Caco-2 (cell line): ENCODE results near the gene ANKDD1B. TPM values are rescaled to one million over a fixed set of nuclear protein-coding genes. Genes with fewer than 3 reads are reported as not detected.

Experiments
- BruUV-seq: library from RNA; stranded (reverse); fragments of 400-500 nt; replicated peaks from 2 replicates; lab custom pipeline; 2021; lab: Mats Ljungman, UMichigan
- CTCF ChIA-PET: fragments of 300-600 bp; sonication (Branson Sonifier 250); formaldehyde crosslinking; loops from one replicate; lab custom pipeline; 2022; ENCODE audit warnings: antibody characterized with exemption; lab: Charles Lee
- POLR2A ChIA-PET: fragments of 300-600 bp; sonication (Branson Sonifier 250); formaldehyde crosslinking; loops from one replicate; lab custom pipeline; 2022; ENCODE audit warnings: antibody characterized with exemption; lab: Charles Lee
- DNase-seq, 2 experiments: peaks; one replicate each; pipeline versions ENCODE4 v3.0.0 to v3.0.0-alpha.2; 2020 to 2022
- H3K27me3 ChIP-seq: replicated peaks from 2 replicates; pipeline ENCODE4 v1.6.0; 2011; ENCODE audit warnings: low read length; ENCODE audit not compliant: control insufficient read depth, insufficient read depth
- H3K36me3 ChIP-seq: 2 replicates; pipeline ENCODE4 v1.5.1; 2011; ENCODE audit warnings: low read length; ENCODE audit not compliant: control insufficient read depth, insufficient read depth
- H3K4me1 ChIP-seq: fragments of 250-450 bp; sonication (Bioruptor Pico); 2 replicates; pipeline ENCODE4 v1.5.1; 2020; ENCODE audit warnings: mild to moderate bottlenecking
- H3K4me3 ChIP-seq: 2 replicates; pipeline ENCODE4 v1.5.1; 2011; ENCODE audit warnings: low read depth, mild to moderate bottlenecking, control low read depth, low read length
- H3K9me3 ChIP-seq: fragments of 250-450 bp; sonication (Bioruptor Pico); 2 replicates; pipeline ENCODE4 v1.5.1; 2020; ENCODE audit warnings: mild to moderate bottlenecking, moderate library complexity
- H3K27ac Mint-ChIP-seq: one replicate; pipeline ENCODE4 v1.8.0; 2022; ENCODE audit warnings: mixed read lengths; ENCODE audit not compliant: unreplicated experiment
- H3K27me3 Mint-ChIP-seq: one replicate; pipeline ENCODE4 v1.8.0; 2022; ENCODE audit warnings: mixed read lengths; ENCODE audit not compliant: insufficient read depth, unreplicated experiment
- H3K36me3 Mint-ChIP-seq: one replicate; pipeline ENCODE4 v1.8.0; 2022; ENCODE audit warnings: mild to moderate bottlenecking, mixed read lengths; ENCODE audit not compliant: insufficient read depth, unreplicated experiment
- H3K4me1 Mint-ChIP-seq: one replicate; pipeline ENCODE4 v1.8.0; 2022; ENCODE audit warnings: low read depth, mixed read lengths; ENCODE audit not compliant: unreplicated experiment
- H3K4me3 Mint-ChIP-seq: one replicate; pipeline ENCODE4 v1.8.0; 2022; ENCODE audit warnings: mild to moderate bottlenecking, moderate library complexity, mixed read lengths; ENCODE audit not compliant: unreplicated experiment
- H3K9me3 Mint-ChIP-seq: one replicate; pipeline ENCODE4 v1.8.0; 2022; ENCODE audit warnings: mixed read lengths; ENCODE audit not compliant: unreplicated experiment
- CTCF ChIP-seq, 2 experiments: fragments of 200-600 bp in 1 of 2; IDR thresholded peaks; 1 replicate in 1 of 2; 2 replicates in 1 of 2; pipeline versions ENCODE4 v1.5.1 to v1.8.0; 2011 to 2022; ENCODE audit warnings: antibody characterized with exemption in 1 of 2, control low read depth in 1 of 2, inconsistent platforms in 1 of 2, low read depth in 1 of 2, low read length in 1 of 2, mild to moderate bottlenecking in 1 of 2, moderate library complexity in 1 of 2; ENCODE audit not compliant: insufficient read depth in 1 of 2, severe bottlenecking in 1 of 2, unreplicated experiment in 1 of 2
- intact Hi-C: fragments of 100-400 bp; cut with micrococcal nuclease; formaldehyde crosslinking; loops from one replicate; pipeline ENCODE4 v1.10.0; 2022; ENCODE audit not compliant: unreplicated experiment
- total RNA-seq: library from RNA; stranded (reverse); gene quantifications from 2 replicates; pipeline ENCODE4 v1.2.3, GENCODE V29; 2022

Gene ANKDD1B
- total RNA-seq, 1 experiment from 2014 or later, result 0.88 TPM

- intact Hi-C loops, result loop anchor here (2.0 to 10.0 kb wide), 2 partner anchors 82 to 302 kb away; no protein-coding TSS in a partner anchor
- BruUV-seq, result no TSS peak
Observed at GRCh38 chr5:75666801-75667200, 55.5 kb downstream of the ANKDD1B start.

GRCh38 chr5:75667586-75667985, 56.3 kb downstream of the ANKDD1B start:
- no peaks in the 10 kb centered on the region for H3K36me3 ChIP-seq

More at GRCh38 chr5:75666801-75667200, 55.5 kb downstream of the ANKDD1B start:
- peak in 1 of 2 experiments; percentile 4 for TF ChIP-seq CTCF (IDR thresholded peaks at IDR 0.05; ENCODE audit: insufficient read depth in 1 of 2, low read depth in 1 of 2, low read length in 1 of 2, severe bottlenecking in 1 of 2, unreplicated experiment in 1 of 2)
- ChIA-PET POLR2A (no interaction called here), CTCF (interaction anchor here (1.0 kb wide), 1 partner anchor 46 kb away, joined by 4 read pairs; no protein-coding TSS in a partner anchor)
- H3K4me1 Mint-ChIP-seq, result peaks cover 14% of the 10 kb centered on the region
- no peaks in the 10 kb centered on the region for H3K36me3 ChIP-seq
- no peaks in the 10 kb centered on the region for H3K36me3 Mint-ChIP-seq
- H3K4me3 ChIP-seq, result no peak overlapping the region
- no peak for DNase-seq
- H3K9me3 Mint-ChIP-seq, result no peaks in the 10 kb centered on the region
- H3K4me3 Mint-ChIP-seq, result no peak overlapping the region
- no peaks in the 10 kb centered on the region for H3K27me3 ChIP-seq
- H3K27ac Mint-ChIP-seq, result no peak overlapping the region
- H3K9me3 ChIP-seq, result no peaks in the 10 kb centered on the region
- H3K4me1 ChIP-seq, result peaks cover 9% of the 10 kb centered on the region; the same call in 1 of the 2 replicates
- H3K27me3 Mint-ChIP-seq, result no peaks in the 10 kb centered on the region

GRCh38 chr5:75668445-75668844, 57.2 kb downstream of the ANKDD1B start:
- peak overlapping the region; percentile 28 for H3K27ac Mint-ChIP-seq
- intact Hi-C loops, result loop anchor here (10.0 kb wide), 1 partner anchor 304 kb away; no protein-coding TSS in a partner anchor

More at GRCh38 chr5:75667586-75667985, 56.3 kb downstream of the ANKDD1B start:
- TF ChIP-seq CTCF (IDR thresholded peaks at IDR 0.05; ENCODE audit: insufficient read depth in 1 of 2, low read depth in 1 of 2, low read length in 1 of 2, severe bottlenecking in 1 of 2, unreplicated experiment in 1 of 2), result peak in 1 of 2 experiments; percentile 27
- Mint-ChIP-seq H3K9me3 (no peaks in the 10 kb centered on the region), H3K4me3 (no peak overlapping the region), H3K27me3 (no peaks in the 10 kb centered on the region), H3K27ac (no peak overlapping the region), H3K36me3 (no peaks in the 10 kb centered on the region), H3K4me1 (peaks cover 14% of the 10 kb centered on the region)
- DNase-seq, result no peak
- Histone ChIP-seq H3K4me3 (no peak overlapping the region), H3K4me1 (peaks cover 9% of the 10 kb centered on the region; the same call in 1 of the 2 replicates), H3K9me3 (no peaks in the 10 kb centered on the region), H3K27me3 (no peaks in the 10 kb centered on the region)
- POLR2A ChIA-PET, result no interaction called here
- CTCF ChIA-PET, result interaction anchor here (1.0 kb wide), 1 partner anchor 47 kb away, joined by 4 read pairs; no protein-coding TSS in a partner anchor
- intact Hi-C loops, result loop anchor here (2.0 to 10.0 kb wide), 2 partner anchors 83 to 303 kb away; no protein-coding TSS in a partner anchor
- no TSS peak for BruUV-seq

More at GRCh38 chr5:75668445-75668844, 57.2 kb downstream of the ANKDD1B start:
- CTCF ChIA-PET, result interaction anchor here (1.2 kb wide), 1 partner anchor 12 kb away, joined by 4 read pairs; no protein-coding TSS in a partner anchor
- H3K9me3 Mint-ChIP-seq, result no peaks in the 10 kb centered on the region
- no peaks in the 10 kb centered on the region for H3K36me3 Mint-ChIP-seq
- peak overlapping the region; percentile 73 for H3K4me3 Mint-ChIP-seq
- H3K27me3 Mint-ChIP-seq, result no peaks in the 10 kb centered on the region
- POLR2A ChIA-PET, result interaction anchor here (0.9 kb wide), 1 partner anchor 49 kb away, joined by 3 read pairs; the partner anchor contains the start of gene POC5
- no TSS peak for BruUV-seq
- no peak for DNase-seq
- Histone ChIP-seq H3K36me3 (no peaks in the 10 kb centered on the region; the same call in 1 of the 2 replicates), H3K4me3 (no peak overlapping the region), H3K4me1 (peaks cover 9% of the 10 kb centered on the region; the same call in 1 of the 2 replicates), H3K27me3 (no peaks in the 10 kb centered on the region), H3K9me3 (no peaks in the 10 kb centered on the region)
- H3K4me1 Mint-ChIP-seq, result peaks cover 14% of the 10 kb centered on the region
- TF ChIP-seq CTCF (IDR thresholded peaks at IDR 0.05; ENCODE audit: insufficient read depth in 1 of 2, low read depth in 1 of 2, low read length in 1 of 2, severe bottlenecking in 1 of 2, unreplicated experiment in 1 of 2), result no peak
